C4-2B (cell line): ENCODE measurements around the gene ZNF296.

Source experiments
- ZFX ChIP-seq: fragments of 450-650 bp; IDR thresholded peaks from 2 replicates; pipeline ENCODE4 v1.6.1; 2017
- TF ChIP-seq, protein P1 (sequence below): fragments of 450-650 bp; conservative IDR thresholded peaks from 2 replicates; pipeline ENCODE4 v1.5.1; 2017; ENCODE audit warnings: mild to moderate bottlenecking

DNA sequence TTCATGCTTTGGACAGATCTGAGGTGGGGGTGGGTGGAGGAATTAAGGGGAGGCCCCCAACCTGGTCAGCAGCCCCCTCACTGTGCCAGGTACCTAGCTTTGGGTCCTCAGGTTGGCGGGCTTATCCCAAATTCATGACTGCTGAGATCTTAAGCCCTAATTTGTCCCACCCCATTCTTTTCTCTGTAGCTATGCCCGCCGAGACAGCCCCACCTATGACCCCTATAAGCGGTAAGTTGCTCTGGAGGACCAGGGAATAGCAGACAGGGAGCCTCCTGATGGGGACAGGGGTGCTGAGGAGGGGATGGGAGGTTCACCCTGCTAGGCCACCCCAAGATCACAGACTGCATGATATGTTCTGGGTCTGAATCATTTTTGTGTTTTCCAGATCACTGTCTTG lies 14.3 kb downstream of the ZNF296 start:
- no peak for TF ChIP-seq ZFX
- TF ChIP-seq, protein P1, sequence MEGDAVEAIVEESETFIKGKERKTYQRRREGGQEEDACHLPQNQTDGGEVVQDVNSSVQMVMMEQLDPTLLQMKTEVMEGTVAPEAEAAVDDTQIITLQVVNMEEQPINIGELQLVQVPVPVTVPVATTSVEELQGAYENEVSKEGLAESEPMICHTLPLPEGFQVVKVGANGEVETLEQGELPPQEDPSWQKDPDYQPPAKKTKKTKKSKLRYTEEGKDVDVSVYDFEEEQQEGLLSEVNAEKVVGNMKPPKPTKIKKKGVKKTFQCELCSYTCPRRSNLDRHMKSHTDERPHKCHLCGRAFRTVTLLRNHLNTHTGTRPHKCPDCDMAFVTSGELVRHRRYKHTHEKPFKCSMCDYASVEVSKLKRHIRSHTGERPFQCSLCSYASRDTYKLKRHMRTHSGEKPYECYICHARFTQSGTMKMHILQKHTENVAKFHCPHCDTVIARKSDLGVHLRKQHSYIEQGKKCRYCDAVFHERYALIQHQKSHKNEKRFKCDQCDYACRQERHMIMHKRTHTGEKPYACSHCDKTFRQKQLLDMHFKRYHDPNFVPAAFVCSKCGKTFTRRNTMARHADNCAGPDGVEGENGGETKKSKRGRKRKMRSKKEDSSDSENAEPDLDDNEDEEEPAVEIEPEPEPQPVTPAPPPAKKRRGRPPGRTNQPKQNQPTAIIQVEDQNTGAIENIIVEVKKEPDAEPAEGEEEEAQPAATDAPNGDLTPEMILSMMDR, result no peak
